K562 (cell line): ENCODE results near the gene FERMT3.

ENCODE experiments used
- GTF2F1 ChIP-seq: IDR thresholded peaks from 2 replicates; pipeline ENCODE4 v1.6.1; 2011; ENCODE audit warnings: low read depth, low read length, improper control_type of control experiment
- HDAC2 ChIP-seq: fragments of 450-650 bp; IDR thresholded peaks from 2 replicates; pipeline ENCODE4 v1.6.1; 2016; ENCODE audit warnings: mild to moderate bottlenecking
- HNRNPUL1 ChIP-seq: fragments of 200-400 bp; formaldehyde crosslinking; IDR thresholded peaks from 2 replicates; pipeline ENCODE4 v1.6.1; 2017; ENCODE audit warnings: low read length
- POLR3A ChIP-seq: IDR thresholded peaks from 2 replicates; pipeline ENCODE4 v1.6.1; 2011; ENCODE audit warnings: borderline replicate concordance, mild to moderate bottlenecking, moderate library complexity; ENCODE audit not compliant: insufficient read length, insufficient read depth; ENCODE audit errors: extremely low read depth
- PRDM10 ChIP-seq: fragments of 450-650 bp; IDR thresholded peaks from 2 replicates; pipeline ENCODE4 v1.6.1; 2018; ENCODE audit not compliant: partially characterized antibody
- TARDBP ChIP-seq: fragments of 450-650 bp; IDR thresholded peaks from 2 replicates; pipeline ENCODE4 v1.6.1; 2016
- ZC3H11A ChIP-seq: IDR thresholded peaks from 2 replicates; pipeline ENCODE4 v1.6.1; 2012; ENCODE audit warnings: low read depth, low read length, improper control_type of control experiment
- ZNF174 ChIP-seq: fragments of 250-450 bp; sonication (Bioruptor Pico); IDR thresholded peaks from 2 replicates; pipeline ENCODE4 v1.4.0; 2020; ENCODE audit warnings: mild to moderate bottlenecking

- TF ChIP-seq HNRNPUL1 (no peak), GTF2F1 (no peak), POLR3A (no peak), PRDM10 (no peak), ZC3H11A (no peak), ZNF174 (CRISPR knock-in tag) (no peak), HDAC2 (no peak), TARDBP (no peak)
Observed at GRCh38 chr11:64266339-64266738, 59.8 kb downstream of the FERMT3 start.
